Cardiac muscle cell (in vitro differentiated cells and primary cell): ENCODE results near the gene MRPS11. TPM values are rescaled to one million over a fixed set of nuclear protein-coding genes. Genes with fewer than 3 reads are reported as not detected.

Experiments
- DNase-seq, 2 donors: peaks; one replicate each; pipeline versions ENCODE4 v3.0.0 to v3.0.0-alpha.2; 2010 to 2017; ENCODE audit warnings: low read depth in 1 of 2, low spot score in 1 of 2
- H3K27ac ChIP-seq: fragments of 200-600 bp; sonication (generic); 2 replicates; pipeline ENCODE4 v1.5.1; 2016
- H3K27me3 ChIP-seq: fragments of 200-600 bp; sonication (generic); 2 replicates; pipeline ENCODE4 v1.6.0; 2016; ENCODE audit warnings: control low read depth
- H3K36me3 ChIP-seq: fragments of 200-600 bp; sonication (generic); 2 replicates; pipeline ENCODE4 v1.5.1; 2016; ENCODE audit warnings: control low read depth
- H3K4me1 ChIP-seq: fragments of 200-600 bp; sonication (generic); 2 replicates; pipeline ENCODE4 v1.8.1; 2017; ENCODE audit warnings: low read depth, mild to moderate bottlenecking, mixed run types
- H3K4me3 ChIP-seq: fragments of 200-600 bp; sonication (generic); 2 replicates; pipeline ENCODE4 v1.5.1; 2016; ENCODE audit warnings: mild to moderate bottlenecking
- H3K9me3 ChIP-seq: fragments of 200-600 bp; sonication (generic); 2 replicates; pipeline ENCODE4 v1.5.1; 2017; ENCODE audit warnings: low read depth, mild to moderate bottlenecking, control low read depth
- polyA plus RNA-seq: library from polyadenylated mRNA; unstranded; fragments of >200 nt; fragmentation: Nextera tagmentation; extraction: Ambion mirVana; gene quantifications from 2 replicates; pipeline ENCODE4 v1.2.1, GENCODE V29; 2016
- total RNA-seq: library from RNA; depleted of rRNA; stranded (reverse); fragments of >200 nt; gene quantifications from 2 replicates; pipeline ENCODE4 v1.2.3, GENCODE V29; 2016
- TF ChIP-seq, protein P1 (sequence below): IDR thresholded peaks from 2 replicates; pipeline ENCODE4 v1.5.1; 2012; ENCODE audit warnings: low read depth, mild to moderate bottlenecking, low read length

MRPS11 gene
- total and polyA plus RNA-seq, 2 experiments from 2014 or later, result 39.3 to 95.2 TPM

DNA sequence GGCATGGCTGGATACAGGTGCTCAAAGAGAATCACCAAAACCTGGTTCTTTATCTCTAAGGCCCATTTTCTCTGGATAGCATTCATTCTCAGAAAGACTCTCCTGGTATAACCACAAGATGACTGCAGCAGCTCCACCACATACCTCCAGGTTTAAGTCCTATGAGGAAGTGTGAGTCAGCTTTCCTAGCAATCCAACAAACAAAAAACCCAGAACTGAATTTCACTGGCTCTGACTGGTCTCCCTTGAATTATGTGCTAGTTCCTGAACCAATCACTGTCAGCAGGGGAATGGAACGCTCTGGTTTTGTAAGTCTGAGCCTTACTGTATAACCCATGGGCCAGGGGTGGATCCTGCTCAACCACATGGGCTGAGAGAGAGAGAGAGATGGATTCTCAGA is 27.5 kb upstream of the MRPS11 start:
- peak in 1 of 2 donors; percentile 29 for DNase-seq
- H3K36me3 ChIP-seq, result no peaks in the 10 kb centered on the region
- no peak overlapping the region for H3K27ac ChIP-seq
- TF ChIP-seq, protein P1, sequence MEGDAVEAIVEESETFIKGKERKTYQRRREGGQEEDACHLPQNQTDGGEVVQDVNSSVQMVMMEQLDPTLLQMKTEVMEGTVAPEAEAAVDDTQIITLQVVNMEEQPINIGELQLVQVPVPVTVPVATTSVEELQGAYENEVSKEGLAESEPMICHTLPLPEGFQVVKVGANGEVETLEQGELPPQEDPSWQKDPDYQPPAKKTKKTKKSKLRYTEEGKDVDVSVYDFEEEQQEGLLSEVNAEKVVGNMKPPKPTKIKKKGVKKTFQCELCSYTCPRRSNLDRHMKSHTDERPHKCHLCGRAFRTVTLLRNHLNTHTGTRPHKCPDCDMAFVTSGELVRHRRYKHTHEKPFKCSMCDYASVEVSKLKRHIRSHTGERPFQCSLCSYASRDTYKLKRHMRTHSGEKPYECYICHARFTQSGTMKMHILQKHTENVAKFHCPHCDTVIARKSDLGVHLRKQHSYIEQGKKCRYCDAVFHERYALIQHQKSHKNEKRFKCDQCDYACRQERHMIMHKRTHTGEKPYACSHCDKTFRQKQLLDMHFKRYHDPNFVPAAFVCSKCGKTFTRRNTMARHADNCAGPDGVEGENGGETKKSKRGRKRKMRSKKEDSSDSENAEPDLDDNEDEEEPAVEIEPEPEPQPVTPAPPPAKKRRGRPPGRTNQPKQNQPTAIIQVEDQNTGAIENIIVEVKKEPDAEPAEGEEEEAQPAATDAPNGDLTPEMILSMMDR, result no peak
- peaks cover 8% of the 10 kb centered on the region for H3K4me1 ChIP-seq
- H3K27me3 ChIP-seq, result peaks cover 4% of the 10 kb centered on the region
- H3K9me3 ChIP-seq, result no peaks in the 10 kb centered on the region
- H3K4me3 ChIP-seq, result no peak overlapping the region

DNA sequence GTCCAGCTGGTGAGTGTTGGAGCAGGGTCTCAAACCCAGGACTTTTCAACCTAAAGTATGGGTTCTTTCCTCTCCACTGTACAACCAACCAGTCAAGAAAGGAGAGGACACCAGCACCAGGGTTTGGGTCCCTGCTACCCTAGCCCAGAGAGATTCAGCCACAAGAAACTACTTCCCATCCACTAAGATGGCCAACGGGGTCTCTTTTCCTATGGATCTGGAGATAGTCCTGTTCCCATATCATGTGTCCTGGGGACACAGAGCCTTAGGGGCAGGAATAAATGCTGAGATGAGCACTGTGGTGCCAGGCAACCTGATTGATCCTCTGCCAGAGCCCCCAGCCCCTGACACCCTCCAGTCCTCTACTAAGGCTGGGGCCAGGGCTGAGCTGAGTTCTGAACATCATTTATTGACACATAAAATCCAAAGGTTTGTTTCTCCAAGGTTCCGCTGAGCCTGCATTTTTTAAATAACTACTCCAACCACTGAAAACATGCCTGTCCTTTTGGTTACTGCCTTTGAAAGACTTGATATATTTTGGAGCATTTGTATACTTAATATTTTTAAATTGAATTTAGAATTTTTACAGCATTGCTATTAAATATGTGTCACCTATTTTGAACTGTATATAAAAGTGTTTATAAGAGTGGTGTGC is 26.3 kb upstream of the MRPS11 start:
- Histone ChIP-seq H3K36me3 (no peaks in the 10 kb centered on the region), H3K4me3 (no peak overlapping the region), H3K27ac (no peak overlapping the region), H3K4me1 (peaks cover 8% of the 10 kb centered on the region), H3K27me3 (peaks cover 4% of the 10 kb centered on the region), H3K9me3 (no peaks in the 10 kb centered on the region)
- TF ChIP-seq, protein P1, result no peak
- DNase-seq, result no peak

DNA sequence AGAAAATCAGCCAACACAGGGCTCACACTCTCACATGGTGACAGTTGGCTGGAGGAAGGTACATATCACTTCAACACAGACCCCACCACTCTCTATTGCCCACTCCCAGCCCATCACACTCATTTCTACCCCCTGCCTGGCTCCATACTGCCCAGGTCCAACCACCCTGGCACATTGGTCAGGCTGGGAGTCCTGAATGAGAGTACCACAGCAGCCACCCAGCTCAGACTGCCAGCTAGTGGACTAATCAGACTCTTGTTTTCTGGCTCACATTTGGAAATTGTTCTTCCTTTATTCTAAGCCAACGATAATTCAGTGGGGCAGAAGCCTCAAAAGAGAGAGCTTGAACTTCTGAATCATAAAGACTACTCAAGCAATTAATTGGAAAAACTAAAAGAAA is 20.3 kb upstream of the MRPS11 start:
- DNase-seq, result no peak
- H3K36me3 ChIP-seq, result no peaks in the 10 kb centered on the region
- H3K27me3 ChIP-seq, result peaks cover 27% of the 10 kb centered on the region
- no peak overlapping the region for H3K4me3 ChIP-seq
- no peaks in the 10 kb centered on the region for H3K9me3 ChIP-seq
- TF ChIP-seq, protein P1, result no peak
- no peaks in the 10 kb centered on the region for H3K4me1 ChIP-seq
- no peak overlapping the region for H3K27ac ChIP-seq

DNA sequence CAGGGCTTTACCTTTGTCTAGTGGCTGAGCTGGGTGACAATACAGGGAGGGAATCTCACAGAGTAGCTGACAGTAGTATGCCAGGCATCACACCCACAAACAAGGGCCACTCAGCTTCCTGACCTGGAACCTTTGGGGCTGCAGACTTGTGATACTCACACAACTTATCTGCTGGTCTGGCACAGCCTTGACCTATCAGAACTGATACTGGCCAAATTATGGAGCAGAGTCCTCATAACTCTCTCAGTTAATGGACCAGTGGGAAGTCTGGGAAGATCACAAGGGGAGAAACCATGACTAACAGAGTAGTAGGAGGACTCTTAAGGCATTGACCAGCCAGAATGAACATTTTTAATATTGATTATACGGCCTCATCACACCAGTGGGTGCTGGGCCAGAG is 19.8 kb upstream of the MRPS11 start:
- no peak for DNase-seq
- no peaks in the 10 kb centered on the region for H3K9me3 ChIP-seq
- peaks cover 27% of the 10 kb centered on the region for H3K27me3 ChIP-seq
- no peaks in the 10 kb centered on the region for H3K36me3 ChIP-seq
- no peak overlapping the region for H3K4me3 ChIP-seq
- H3K4me1 ChIP-seq, result no peaks in the 10 kb centered on the region
- H3K27ac ChIP-seq, result no peak overlapping the region
- TF ChIP-seq, protein P1, result no peak

DNA sequence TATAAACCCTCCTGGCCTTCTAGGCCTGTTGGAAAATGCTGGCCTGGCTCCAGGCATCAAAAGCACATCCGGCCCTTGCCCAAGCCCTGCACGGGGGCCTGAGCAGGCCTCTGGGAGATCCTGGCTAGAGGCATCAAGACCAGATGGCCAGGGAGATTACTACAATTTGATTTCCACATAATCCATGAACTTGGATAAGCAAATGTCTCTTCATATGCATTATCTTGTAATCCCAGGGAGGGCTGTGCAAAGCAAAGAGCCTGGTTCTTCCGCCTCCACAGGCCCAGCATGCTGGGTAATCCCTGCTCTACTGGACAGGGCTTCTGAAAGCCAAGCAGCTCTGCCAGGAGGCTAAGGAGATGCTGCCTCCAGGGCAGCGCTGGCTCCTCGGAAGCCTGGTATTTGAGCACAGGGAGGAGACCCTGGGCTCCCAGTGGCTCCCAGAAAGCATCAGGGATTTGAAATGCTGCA is 18.5 kb upstream of the MRPS11 start:
- Histone ChIP-seq H3K27ac (no peak overlapping the region), H3K27me3 (peaks cover 27% of the 10 kb centered on the region), H3K4me1 (no peaks in the 10 kb centered on the region), H3K36me3 (no peaks in the 10 kb centered on the region), H3K9me3 (no peaks in the 10 kb centered on the region), H3K4me3 (no peak overlapping the region)
- DNase-seq, result no peak
- TF ChIP-seq, protein P1, result no peak

DNA sequence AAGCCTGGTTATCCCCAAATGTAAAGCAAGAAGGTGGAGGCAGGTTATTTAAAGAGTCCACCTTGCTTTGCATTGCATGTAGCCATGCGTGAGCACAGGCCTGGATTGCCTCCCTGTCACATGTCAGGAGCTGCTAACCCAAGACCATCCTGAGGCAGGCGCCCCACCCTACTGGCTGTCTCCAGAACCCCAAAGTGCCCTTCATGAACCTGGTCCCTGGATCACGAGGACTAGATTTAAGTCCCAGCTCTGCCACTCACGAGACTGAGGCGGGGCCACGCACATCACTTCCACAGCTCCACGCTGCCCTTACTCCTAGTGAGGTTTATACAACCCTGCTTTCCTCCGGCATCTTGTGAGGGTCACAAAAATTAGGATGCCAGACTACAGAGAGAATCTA is 17.9 kb upstream of the MRPS11 start:
- DNase-seq, result no peak
- no peak overlapping the region for H3K27ac ChIP-seq
- H3K4me3 ChIP-seq, result no peak overlapping the region
- TF ChIP-seq, protein P1, result no peak
- no peaks in the 10 kb centered on the region for H3K9me3 ChIP-seq
- H3K36me3 ChIP-seq, result no peaks in the 10 kb centered on the region
- H3K4me1 ChIP-seq, result no peaks in the 10 kb centered on the region
- H3K27me3 ChIP-seq, result peaks cover 27% of the 10 kb centered on the region
